B cell (primary cell): ENCODE results near the gene CUTA. TPM values are rescaled to one million over a fixed set of nuclear protein-coding genes. Genes with fewer than 3 reads are reported as not detected.

Experiments used
- ATAC-seq: fragments of 200-7000 bp; cut with Tn5 transposase; one replicate; pipeline ENCODE4 v1.10.0; 2021; ENCODE audit warnings: low read depth, mild to moderate bottlenecking, moderate number of reproducible peaks, moderate library complexity
- CTCF ChIA-PET: fragments of 350-600 bp; sonication (Branson Sonifier 250); formaldehyde crosslinking; loops from one replicate; lab custom pipeline; 2021; ENCODE audit warnings: antibody characterized with exemption, inconsistent platforms; lab: Charles Lee
- POLR2A ChIA-PET: fragments of 350-600 bp; sonication (Branson Sonifier 250); formaldehyde crosslinking; loops from one replicate; lab custom pipeline; 2021; ENCODE audit warnings: antibody characterized with exemption; lab: Charles Lee
- DNase-seq: peaks from one replicate; pipeline ENCODE4 v3.0.0; 2013
- H2AFZ ChIP-seq: 2 replicates; pipeline ENCODE4 v1.6.1; 2012; ENCODE audit warnings: mild to moderate bottlenecking, low read depth, low read length; ENCODE audit not compliant: insufficient read depth, poor library complexity, severe bottlenecking
- H3K27ac ChIP-seq, 2 donors: 1 replicate in 1 of 2; 2 replicates in 1 of 2; pipeline ENCODE4 v1.5.1; 2012 to 2013; ENCODE audit warnings: low read length in 2 of 2, mild to moderate bottlenecking in 2 of 2, moderate library complexity in 1 of 2
- H3K27me3 ChIP-seq, 4 experiments: fragments of 200-600 bp in 1 of 4; sonication (generic) in 1 of 4; replicated peaks in 1 of 4; 1 replicate in 2 of 4; 2 replicates in 2 of 4; pipeline versions ENCODE4 v1.6.1 to v1.7.0; 2013 to 2016; ENCODE audit warnings: low read length in 3 of 4, mild to moderate bottlenecking in 2 of 4, mixed read lengths in 1 of 4, moderate library complexity in 1 of 4; ENCODE audit not compliant: insufficient read depth in 4 of 4, control insufficient read depth in 3 of 4; ENCODE audit errors: control extremely low read depth in 1 of 4
- H3K36me3 ChIP-seq, 2 experiments: replicated peaks in 1 of 2; 1 replicate in 1 of 2; 2 replicates in 1 of 2; pipeline versions ENCODE4 v1.6.1 to v1.7.1; 2013; ENCODE audit warnings: low read length in 1 of 2; ENCODE audit not compliant: insufficient read depth in 2 of 2, control insufficient read depth in 1 of 2; ENCODE audit errors: control extremely low read depth in 1 of 2, extremely low read depth in 1 of 2
- H3K4me1 ChIP-seq, 2 donors: fragments of 200-600 bp in 1 of 2; sonication (generic) in 1 of 2; 1 replicate in 1 of 2; 2 replicates in 1 of 2; pipeline versions ENCODE4 v1.5.1 to v1.6.1; 2013 to 2017; ENCODE audit warnings: low read length in 2 of 2; ENCODE audit not compliant: control insufficient read depth in 2 of 2, insufficient read depth in 2 of 2
- H3K4me2 ChIP-seq: replicated peaks from 2 replicates; pipeline ENCODE3; 2012; ENCODE audit warnings: mild to moderate bottlenecking, low read depth, low read length; ENCODE audit not compliant: poor library complexity, severe bottlenecking
- H3K4me3 ChIP-seq, 5 experiments: fragments of 200-600 bp in 1 of 5; sonication (generic) in 1 of 5; 1 replicate in 3 of 5; 2 replicates in 2 of 5; pipeline versions ENCODE4 v1.5.1 to v1.7.0; 2011 to 2016; ENCODE audit warnings: low read length in 4 of 5, mild to moderate bottlenecking in 4 of 5, low read depth in 2 of 5, control low read depth in 1 of 5, moderate library complexity in 1 of 5; ENCODE audit not compliant: insufficient read depth in 1 of 5; ENCODE audit errors: control extremely low read depth in 1 of 5, extremely low read depth in 1 of 5
- H3K79me2 ChIP-seq: fragments of 200-600 bp; sonication (generic); one replicate; pipeline ENCODE4 v1.6.0; 2016; ENCODE audit warnings: low read length; ENCODE audit not compliant: control insufficient read depth, insufficient read depth
- H3K9ac ChIP-seq: fragments of 200-600 bp; sonication (generic); 2 replicates; pipeline ENCODE4 v1.6.1; 2017; ENCODE audit warnings: mild to moderate bottlenecking, low read length, moderate library complexity
- H3K9me3 ChIP-seq, 3 donors: one replicate each; pipeline versions ENCODE4 v1.6.1 to v1.7.1; 2013; ENCODE audit warnings: low read length in 2 of 3; ENCODE audit not compliant: control insufficient read depth in 2 of 3, insufficient read depth in 1 of 3; ENCODE audit errors: control extremely low read depth in 1 of 3
- H4K20me1 ChIP-seq: 2 replicates; pipeline ENCODE4 v1.6.0; 2012; ENCODE audit warnings: mild to moderate bottlenecking, low read length; ENCODE audit not compliant: insufficient read depth, control insufficient read depth, poor library complexity, severe bottlenecking
- H3K27ac Mint-ChIP-seq: one replicate; pipeline ENCODE4 v1.8.0; 2021; ENCODE audit warnings: mixed read lengths
- H3K27me3 Mint-ChIP-seq: one replicate; pipeline ENCODE4 v1.8.0; 2021; ENCODE audit warnings: mixed read lengths
- H3K4me1 Mint-ChIP-seq: one replicate; pipeline ENCODE4 v1.8.0; 2021; ENCODE audit warnings: mixed read lengths
- H3K4me3 Mint-ChIP-seq: one replicate; pipeline ENCODE4 v1.8.0; 2021; ENCODE audit warnings: mixed read lengths
- H3K9me3 Mint-ChIP-seq: one replicate; pipeline ENCODE4 v1.8.0; 2022; ENCODE audit warnings: mixed read lengths; ENCODE audit not compliant: insufficient read depth
- EZH2 ChIP-seq: IDR thresholded peaks from 2 replicates; pipeline ENCODE4 v1.6.1; 2012; ENCODE audit warnings: borderline replicate concordance, low read depth, mild to moderate bottlenecking, moderate library complexity, low read length; ENCODE audit not compliant: insufficient read depth, poor library complexity, severe bottlenecking
- WGBS: methylation state at CpG from one replicate; pipeline ENCODE4 v1.1.5; 2013; ENCODE audit warnings: missing lambda C conversion rate; ENCODE audit not compliant: insufficient coverage; 5-methylcytosine and 5-hydroxymethylcytosine counted together
- intact Hi-C: fragments of 100-400 bp; cut with micrococcal nuclease; formaldehyde crosslinking; loops from one replicate; pipeline ENCODE4 v1.10.0; 2022
- polyA plus RNA-seq: library from polyadenylated mRNA; depleted of rRNA; stranded (reverse); fragments of >200 nt; gene quantifications from 2 replicates; pipeline ENCODE4 v1.2.3, GENCODE V29; 2012
- total RNA-seq, 2 donors: library from RNA; stranded (reverse); fragments of 120-200 nt in 1 of 2; gene quantifications; 1 replicate in 1 of 2; 2 replicates in 1 of 2; pipeline versions ENCODE4 v1.2.3 to v1.2.4, GENCODE V29; 2013 to 2022
- TF ChIP-seq, protein P1 (sequence below): fragments of 200-600 bp; IDR thresholded peaks from one replicate; pipeline ENCODE4 v1.8.0; 2022; ENCODE audit warnings: antibody characterized with exemption, mild to moderate bottlenecking

CUTA gene
- total and polyA plus RNA-seq, 2 donors (not counting 1 experiment from before 2014, with no cell fraction given): 137 to 226 TPM

DNA sequence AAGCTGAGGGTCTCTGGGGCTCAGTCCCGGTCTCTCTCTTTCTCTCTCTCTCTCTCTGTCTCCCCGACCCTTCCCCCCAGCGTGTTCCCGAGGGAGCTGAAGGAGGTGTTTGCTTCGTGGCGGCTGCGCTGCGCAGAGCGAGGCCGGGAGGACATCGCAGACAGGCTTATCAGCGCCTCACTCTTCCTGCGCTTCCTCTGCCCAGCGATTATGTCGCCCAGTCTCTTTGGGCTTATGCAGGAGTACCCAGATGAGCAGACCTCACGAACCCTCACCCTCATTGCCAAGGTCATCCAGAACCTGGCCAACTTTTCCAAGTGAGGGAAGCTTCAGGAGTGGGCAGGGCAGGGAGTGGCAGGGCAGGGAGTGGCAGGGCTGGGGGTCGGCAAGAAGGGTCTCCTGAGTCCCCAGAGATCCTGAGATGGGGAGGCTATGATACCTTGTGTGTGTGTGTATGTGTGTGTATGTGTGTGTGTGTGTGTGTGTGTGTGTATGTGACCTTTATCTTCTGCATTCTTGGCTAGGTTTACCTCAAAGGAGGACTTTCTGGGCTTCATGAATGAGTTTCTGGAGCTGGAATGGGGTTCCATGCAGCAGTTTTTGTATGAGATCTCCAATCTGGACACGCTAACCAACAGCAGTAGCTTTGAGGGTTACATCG, 22.9 kb upstream of the CUTA start:
- intact Hi-C loops: no loop called here

More for the DNA sequence above, 22.9 kb upstream of the CUTA start:
- DNase-seq (no peak), ATAC-seq (no peak)
- H3K27ac Mint-ChIP-seq: no peak overlapping the region
- Histone ChIP-seq H3K9me3 (no peaks in the 10 kb centered on the region), H3K27me3 (no peaks in the 10 kb centered on the region), H3K4me1 (no peaks in the 10 kb centered on the region), H3K27ac (no peak overlapping the region), H4K20me1 (no peaks in the 10 kb centered on the region), H3K36me3 (peaks cover 4 to 59% of the 10 kb centered on the region in 2 experiments), H3K4me2 (no peak overlapping the region), H3K9ac (no peak overlapping the region), H2AFZ (no peak overlapping the region), H3K79me2 (no peaks in the 10 kb centered on the region), H3K4me3 (no peak overlapping the region)
- 92% methylated on average over 17 of the region's 19 CpGs for WGBS
- H3K9me3 Mint-ChIP-seq: no peaks in the 10 kb centered on the region
- CTCF ChIA-PET: interaction anchor here (0.7 kb wide), 1 partner anchor 209 kb away, joined by 3 read pairs; no protein-coding TSS in a partner anchor
- POLR2A ChIA-PET: no interaction called here
- H3K4me3 Mint-ChIP-seq: no peak overlapping the region
- no peaks in the 10 kb centered on the region for H3K4me1 Mint-ChIP-seq
- H3K27me3 Mint-ChIP-seq: no peaks in the 10 kb centered on the region
- no peak for TF ChIP-seq EZH2
- TF ChIP-seq, protein P1, sequence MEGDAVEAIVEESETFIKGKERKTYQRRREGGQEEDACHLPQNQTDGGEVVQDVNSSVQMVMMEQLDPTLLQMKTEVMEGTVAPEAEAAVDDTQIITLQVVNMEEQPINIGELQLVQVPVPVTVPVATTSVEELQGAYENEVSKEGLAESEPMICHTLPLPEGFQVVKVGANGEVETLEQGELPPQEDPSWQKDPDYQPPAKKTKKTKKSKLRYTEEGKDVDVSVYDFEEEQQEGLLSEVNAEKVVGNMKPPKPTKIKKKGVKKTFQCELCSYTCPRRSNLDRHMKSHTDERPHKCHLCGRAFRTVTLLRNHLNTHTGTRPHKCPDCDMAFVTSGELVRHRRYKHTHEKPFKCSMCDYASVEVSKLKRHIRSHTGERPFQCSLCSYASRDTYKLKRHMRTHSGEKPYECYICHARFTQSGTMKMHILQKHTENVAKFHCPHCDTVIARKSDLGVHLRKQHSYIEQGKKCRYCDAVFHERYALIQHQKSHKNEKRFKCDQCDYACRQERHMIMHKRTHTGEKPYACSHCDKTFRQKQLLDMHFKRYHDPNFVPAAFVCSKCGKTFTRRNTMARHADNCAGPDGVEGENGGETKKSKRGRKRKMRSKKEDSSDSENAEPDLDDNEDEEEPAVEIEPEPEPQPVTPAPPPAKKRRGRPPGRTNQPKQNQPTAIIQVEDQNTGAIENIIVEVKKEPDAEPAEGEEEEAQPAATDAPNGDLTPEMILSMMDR: no peak
